Ishikawa (cell line): ENCODE measurements around the gene CCDC170.

Source experiments
- CEBPB ChIP-seq: IDR thresholded peaks from 2 replicates; pipeline ENCODE4 v1.6.1; 2012
- CREB1 ChIP-seq: IDR thresholded peaks from 2 replicates; pipeline ENCODE4 v1.6.1; 2012; ENCODE audit warnings: low read depth
- EGR1 ChIP-seq: IDR thresholded peaks from 2 replicates; pipeline ENCODE4 v1.6.1; 2012
- EP300 ChIP-seq: IDR thresholded peaks from 2 replicates; pipeline ENCODE4 v1.6.1; 2012; ENCODE audit warnings: borderline replicate concordance
- FOXM1 ChIP-seq: IDR thresholded peaks from 2 replicates; pipeline ENCODE4 v1.6.1; 2012; ENCODE audit warnings: low read depth, borderline replicate concordance
- MAX ChIP-seq: IDR thresholded peaks from 2 replicates; pipeline ENCODE4 v1.6.1; 2012
- NFIC ChIP-seq: IDR thresholded peaks from 2 replicates; pipeline ENCODE4 v1.6.1; 2012
- RAD21 ChIP-seq: IDR thresholded peaks from 2 replicates; pipeline ENCODE4 v1.6.1; 2012; ENCODE audit warnings: low read depth
- REST ChIP-seq: IDR thresholded peaks from 2 replicates; pipeline ENCODE4 v1.6.1; 2012; ENCODE audit warnings: low read depth, mild to moderate bottlenecking
- TAF1 ChIP-seq: IDR thresholded peaks from 2 replicates; pipeline ENCODE4 v1.6.1; 2012; ENCODE audit warnings: low read depth, mild to moderate bottlenecking
- TCF12 ChIP-seq: IDR thresholded peaks from 2 replicates; pipeline ENCODE4 v1.6.1; 2012; ENCODE audit warnings: low read depth
- TEAD4 ChIP-seq: IDR thresholded peaks from 2 replicates; pipeline ENCODE4 v1.6.1; 2012
- USF1 ChIP-seq: IDR thresholded peaks from 2 replicates; pipeline ENCODE4 v1.6.1; 2012
- YY1 ChIP-seq: IDR thresholded peaks from 2 replicates; pipeline ENCODE4 v1.6.1; 2012; ENCODE audit warnings: low read depth
- ZBTB7A ChIP-seq: IDR thresholded peaks from 2 replicates; pipeline ENCODE4 v1.6.1; 2012; ENCODE audit warnings: low read depth

CCDC170 gene

GRCh38 chr6:151553416-151554165 lies 59.8 kb downstream of the CCDC170 start:
- TF ChIP-seq FOXM1 (no peak), CEBPB (no peak), ZBTB7A (no peak), USF1 (no peak), CREB1 (no peak), EGR1 (no peak)

DNA sequence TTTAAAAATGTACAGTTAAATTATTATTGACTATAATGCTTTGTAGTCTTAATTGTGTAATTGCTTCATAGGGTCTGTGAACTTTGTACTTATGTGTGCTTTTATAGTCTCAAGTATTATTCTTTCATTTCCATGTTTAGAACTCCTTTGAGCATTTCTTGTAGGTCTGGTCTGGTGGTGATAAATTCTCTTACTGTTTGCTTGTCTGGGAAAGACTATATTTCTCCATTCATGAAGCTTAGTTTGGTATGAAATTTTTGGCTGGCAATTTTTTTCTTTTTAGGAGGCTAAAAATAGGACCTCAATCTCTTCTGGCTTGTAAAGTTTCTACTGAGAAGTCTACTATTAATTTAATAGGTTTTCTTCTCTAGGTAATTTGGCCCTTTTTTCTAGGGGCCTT lies 67.4 kb downstream of the CCDC170 start:
- TF ChIP-seq TEAD4: no peak
- no peak for TF ChIP-seq FOXM1
- no peak for TF ChIP-seq USF1
- TF ChIP-seq EP300: no peak
- no peak for TF ChIP-seq YY1
- no peak for TF ChIP-seq EGR1
- no peak for TF ChIP-seq RAD21
- no peak for TF ChIP-seq ZBTB7A
- no peak for TF ChIP-seq CEBPB
- no peak for TF ChIP-seq TCF12
- TF ChIP-seq TAF1: no peak
- no peak for TF ChIP-seq REST
- no peak for TF ChIP-seq CREB1
- no peak for TF ChIP-seq NFIC
- no peak for TF ChIP-seq MAX

DNA sequence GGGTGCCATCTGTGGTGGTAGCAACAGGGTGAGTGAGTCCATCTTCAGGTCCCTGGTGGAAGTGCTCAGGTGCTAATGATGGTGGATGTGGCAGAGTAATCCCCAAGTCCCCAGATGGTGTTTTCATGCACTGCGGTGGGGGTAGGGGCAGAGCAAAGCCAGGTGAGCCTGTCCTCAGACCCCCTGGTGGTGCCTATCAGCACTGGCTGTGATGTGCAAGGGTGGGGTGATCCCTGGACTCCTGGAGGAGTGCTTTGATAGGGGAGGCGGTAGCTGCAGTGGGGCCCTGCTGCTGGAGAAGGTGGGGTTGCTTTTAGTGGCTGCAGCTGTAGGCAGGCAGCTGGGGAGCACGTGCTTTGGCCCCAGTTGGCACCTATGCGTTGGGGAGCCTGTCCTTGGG lies 70.8 kb downstream of the CCDC170 start:
- no peak for TF ChIP-seq CEBPB
- no peak for TF ChIP-seq FOXM1

GRCh38 chr6:151565940-151566339 lies 72.1 kb downstream of the CCDC170 start:
- no peak for TF ChIP-seq TAF1
- TF ChIP-seq YY1: no peak
- TF ChIP-seq RAD21: no peak
- TF ChIP-seq EGR1: no peak
- no peak for TF ChIP-seq FOXM1
- TF ChIP-seq EP300: no peak
- TF ChIP-seq CEBPB: no peak
- no peak for TF ChIP-seq USF1
- no peak for TF ChIP-seq REST
- TF ChIP-seq TEAD4: no peak
- no peak for TF ChIP-seq ZBTB7A
- TF ChIP-seq TCF12: no peak

DNA sequence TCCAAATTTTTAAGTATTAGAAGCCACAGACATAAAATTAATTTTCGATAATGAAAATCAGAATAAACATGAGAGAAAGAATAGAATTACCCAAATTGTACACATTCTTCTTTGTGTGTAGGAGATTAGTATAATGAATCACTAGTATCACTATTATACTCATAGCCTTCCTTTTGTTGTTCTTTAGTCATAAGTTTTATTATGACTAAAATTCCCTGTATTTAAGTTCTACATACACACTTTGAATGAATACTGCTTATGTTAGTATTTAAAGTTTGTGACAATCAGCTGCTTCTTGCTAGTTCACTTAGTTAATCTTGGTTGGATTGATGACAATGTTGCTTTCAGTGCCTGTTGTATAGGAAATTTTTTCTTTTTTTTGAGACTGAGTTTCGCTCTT lies 72.7 kb downstream of the CCDC170 start:
- TF ChIP-seq CREB1 (no peak), FOXM1 (no peak), EGR1 (no peak), YY1 (no peak), CEBPB (no peak), ZBTB7A (no peak), TCF12 (no peak), TAF1 (no peak), USF1 (no peak), RAD21 (no peak), REST (no peak), TEAD4 (no peak), EP300 (no peak), MAX (no peak), NFIC (no peak)
